GM12892 (cell line): Measurements from ENCODE around the gene GDPD4.

Experiments
- DNase-seq: peaks from one replicate; pipeline ENCODE4 v3.0.0; 2011; ENCODE audit not compliant: insufficient read length
- FAIRE-seq: peaks from 2 replicates; lab custom pipeline; 2011; peaks lifted over from hg19 to GRCh38; lab: Jason Lieb, UNC
- POLR2A ChIP-seq: IDR thresholded peaks from 2 replicates; pipeline ENCODE4 v1.6.1; 2011; ENCODE audit warnings: low read depth, low read length, control low read depth
- POLR2AphosphoS5 ChIP-seq: IDR thresholded peaks from 2 replicates; pipeline ENCODE4 v1.6.1; 2011; ENCODE audit warnings: low read depth, low read length, control low read depth
- TAF1 ChIP-seq: IDR thresholded peaks from 2 replicates; pipeline ENCODE4 v1.6.1; 2011; ENCODE audit warnings: low read depth, mild to moderate bottlenecking, control low read depth, low read length, borderline replicate concordance

The GDPD4 gene

DNA sequence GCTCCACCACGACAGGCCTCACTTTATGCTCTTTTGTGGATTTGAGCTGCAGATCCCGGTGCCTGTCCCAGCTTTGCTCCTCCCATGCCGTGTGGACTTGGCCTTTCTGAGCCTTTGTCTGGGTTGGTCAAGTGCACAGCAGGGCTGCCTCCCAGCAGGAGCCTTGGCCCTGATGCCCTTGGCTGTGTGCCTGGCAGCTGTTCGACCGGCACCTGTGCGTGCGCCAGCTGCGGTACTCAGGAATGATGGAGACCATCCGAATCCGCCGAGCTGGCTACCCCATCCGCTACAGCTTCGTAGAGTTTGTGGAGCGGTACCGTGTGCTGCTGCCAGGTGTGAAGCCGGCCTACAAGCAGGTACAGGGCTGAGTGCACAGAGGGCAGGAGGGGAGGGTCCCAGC is 126.9 kb downstream of the GDPD4 start:
- no peak for FAIRE-seq
- TF ChIP-seq POLR2AphosphoS5 (no peak), TAF1 (no peak), POLR2A (no peak)
- no peak for DNase-seq

DNA sequence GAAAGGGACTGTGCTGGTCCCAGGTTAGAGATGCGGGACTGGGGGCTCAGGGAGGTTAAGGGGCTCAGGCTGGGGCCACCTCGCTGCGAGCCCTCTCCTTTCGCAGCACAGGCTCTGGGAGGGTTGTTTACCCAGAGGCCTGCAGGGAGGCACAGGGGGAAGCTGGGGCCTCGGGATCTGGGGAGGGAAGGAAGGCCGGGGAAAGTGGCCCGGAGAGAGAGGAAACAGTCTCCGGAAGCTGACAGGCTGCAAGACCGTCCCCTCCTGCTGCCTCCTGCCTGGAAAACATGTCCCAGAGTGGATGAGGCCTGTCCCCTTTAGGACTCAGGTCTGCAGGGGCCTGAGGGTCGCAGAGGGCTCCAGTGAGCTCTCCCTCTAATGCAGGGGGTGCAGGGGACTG is 128.0 kb downstream of the GDPD4 start:
- DNase-seq (no peak), FAIRE-seq (no peak)
- TF ChIP-seq POLR2A (no peak), TAF1 (no peak), POLR2AphosphoS5 (no peak)

- FAIRE-seq = no peak
- no peak for DNase-seq
- TF ChIP-seq POLR2AphosphoS5 (no peak), POLR2A (no peak), TAF1 (no peak)
Observed at GRCh38 chr11:77172666-77172982, 128.9 kb downstream of the GDPD4 start.

- TF ChIP-seq POLR2A (no peak), POLR2AphosphoS5 (no peak), TAF1 (no peak)
- DNase-seq = no peak
Observed at GRCh38 chr11:77171885-77172665, 129.4 kb downstream of the GDPD4 start.

DNA sequence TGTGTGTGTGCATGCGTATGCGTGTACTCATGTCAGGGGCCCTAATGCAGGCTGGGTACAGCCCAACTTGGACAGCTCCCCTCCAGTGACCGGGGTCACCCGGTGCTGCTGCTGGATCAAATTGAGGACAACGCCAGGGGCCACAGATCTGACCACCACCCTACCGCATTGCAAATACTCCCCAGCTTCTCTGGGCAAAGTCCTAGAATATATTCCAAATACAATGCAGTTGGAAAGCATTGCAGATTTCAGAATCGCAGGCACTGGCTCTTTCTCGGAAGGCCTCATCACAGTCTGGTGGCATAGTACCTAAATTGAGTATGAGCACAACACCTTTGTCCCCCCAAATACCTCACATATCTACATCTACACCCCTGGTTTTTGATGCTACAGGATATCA is 130.2 kb downstream of the GDPD4 start:
- FAIRE-seq = no peak
- no peak for DNase-seq
- TF ChIP-seq TAF1 (no peak), POLR2AphosphoS5 (no peak), POLR2A (no peak)

More at GRCh38 chr11:77171885-77172665, 129.4 kb downstream of the GDPD4 start:
- FAIRE-seq = no peak

GRCh38 chr11:77170107-77170506 is 131.4 kb downstream of the GDPD4 start:
- FAIRE-seq = no peak
- no peak for DNase-seq
- TF ChIP-seq TAF1 (no peak), POLR2A (no peak), POLR2AphosphoS5 (no peak)

DNA sequence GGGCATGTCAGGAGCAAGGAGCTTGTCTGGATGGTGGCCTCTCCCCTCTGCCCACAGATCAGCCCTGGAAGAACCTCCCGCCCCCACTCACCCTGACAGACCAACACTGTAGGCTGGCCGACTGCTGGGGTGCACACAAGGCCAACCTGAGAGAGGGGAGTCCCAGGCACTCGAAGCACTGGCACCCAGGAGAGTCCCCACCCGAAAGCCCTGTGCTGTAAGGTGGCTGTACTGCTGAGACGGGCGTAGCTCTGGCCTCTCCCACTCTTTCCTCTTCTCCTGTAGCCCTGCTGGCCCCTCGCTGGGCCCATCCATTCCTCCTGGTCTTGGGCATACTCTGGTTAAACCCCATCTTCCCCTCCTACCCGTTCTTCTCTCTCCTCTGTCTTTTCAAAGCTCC is 133.7 kb downstream of the GDPD4 start:
- DNase-seq (no peak), FAIRE-seq (no peak)
- TF ChIP-seq POLR2AphosphoS5 = no peak
- no peak for TF ChIP-seq POLR2A
- no peak for TF ChIP-seq TAF1

- TF ChIP-seq POLR2AphosphoS5 = no peak
- no peak for TF ChIP-seq POLR2A
- no peak for TF ChIP-seq TAF1
- FAIRE-seq (no peak), DNase-seq (no peak)
Observed at GRCh38 chr11:77167111-77167626, 134.3 kb downstream of the GDPD4 start.
